ENCODE measurements around the gene PPM1K. TPM values are rescaled to one million over a fixed set of nuclear protein-coding genes. Genes with fewer than 3 reads are reported as not detected.

Gene PPM1K
- total and polyA plus RNA-seq, 2 donors (not counting 3 experiments of a cell fraction or from before 2014, with no cell fraction given) = 4.0 to 8.6 TPM

DNA sequence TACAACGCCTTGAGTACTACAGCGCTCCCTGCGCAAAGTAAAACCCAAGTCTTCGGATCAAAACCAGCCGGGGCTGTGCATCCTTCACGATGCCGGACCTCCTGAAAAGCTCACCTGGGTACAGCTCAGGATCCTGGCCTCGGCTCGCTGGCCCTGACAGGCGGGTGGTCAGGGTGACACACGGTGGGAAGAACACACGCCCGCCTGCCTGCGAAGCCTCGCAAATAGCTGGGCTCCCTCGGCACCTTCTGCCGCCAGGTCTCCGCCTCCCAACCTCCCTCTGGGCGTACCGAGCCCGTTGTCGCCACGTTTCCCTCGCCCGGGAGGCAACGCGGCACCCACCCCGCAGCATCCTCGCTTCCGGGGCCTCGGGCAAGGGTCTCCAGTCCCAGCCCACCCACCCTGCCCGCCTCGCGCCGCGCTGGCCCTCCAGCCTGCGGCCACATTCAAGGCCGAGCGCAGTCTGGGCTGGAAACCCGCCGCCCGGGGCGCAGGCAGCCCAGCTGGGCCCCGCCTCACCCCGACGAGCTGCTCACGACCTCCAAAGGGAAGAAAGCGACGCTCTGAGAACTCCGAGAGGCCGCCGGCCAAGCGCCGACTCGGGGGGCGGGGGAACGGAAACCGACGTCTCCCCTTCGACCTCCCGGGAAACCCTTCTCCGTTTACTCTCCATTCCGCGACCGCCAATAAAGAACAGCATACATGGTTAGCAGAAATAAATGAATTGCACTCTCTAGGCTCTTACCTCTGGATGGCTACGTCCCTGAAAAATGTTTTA, 511 bp downstream of the PPM1K start:
- peak overlapping the region; percentile 82 for H3K27ac ChIP-seq (ENCODE audit: insufficient read depth, low read depth, low read length)
- H3K79me2 ChIP-seq (ENCODE audit: control insufficient read depth, insufficient read depth, low read length) = no peaks in the 10 kb centered on the region
- BruUV-seq (replicated peaks) = no TSS peak
- dilution Hi-C loops (cut with MboI; ENCODE audit: extremely low pct_ligation_motif_present, low sequenced_read_pairs) = no loop called here
- intact Hi-C loops (cut with micrococcal nuclease) = loop anchor here (1.0 to 10.0 kb wide), 8 partner anchors 57 to 311 kb away; partner anchors contain the start of genes HERC3 and HERC6
- ChIA-PET POLR2A (interaction anchor here (1.3 kb wide), 1 partner anchor 65 kb away, joined by 3 read pairs; no protein-coding TSS in a partner anchor), CTCF (interaction anchor here (1.1 to 2.6 kb wide), 14 partner anchors 11 to 251 kb away, joined by 3 to 32 read pairs (median 8); partner anchors contain the start of genes HERC5 and HERC6)
- peak; percentile 40 for TF ChIP-seq POLR2A (IDR thresholded peaks at IDR 0.05; ENCODE audit: low read depth, low read length)
- TF ChIP-seq MYC (IDR thresholded peaks at IDR 0.05; ENCODE audit: low read depth, low read length) = no peak
- TF ChIP-seq FOS (IDR thresholded peaks at IDR 0.05; ENCODE audit: borderline replicate concordance, insufficient read depth, low read length) = peak; percentile 3
- no peak for TF ChIP-seq CTCF (IDR thresholded peaks at IDR 0.05; ENCODE audit: extremely low read depth in 1 of 2, insufficient read depth in 1 of 2, low read depth in 1 of 2, low read length in 2 of 2)
- no peaks in the 10 kb centered on the region for H3K27me3 ChIP-seq (ENCODE audit: control insufficient read depth in 2 of 2, insufficient read depth in 2 of 2, low read length in 2 of 2)
- peaks cover 13% of the 10 kb centered on the region for H3K4me1 ChIP-seq (ENCODE audit: control insufficient read depth, extremely low read depth, insufficient read depth, low read length)
- peak overlapping the region; percentile 71 to 88 (median 82) for H3K4me3 ChIP-seq (replicated peaks in 1 of 3; ENCODE audit: insufficient read depth in 1 of 3, low read depth in 1 of 3, low read length in 3 of 3)
- H3K36me3 ChIP-seq (ENCODE audit: control insufficient read depth in 2 of 2, extremely low read depth in 1 of 2, insufficient read depth in 2 of 2, low read length in 2 of 2) = no peaks in the 10 kb centered on the region
- H3K9me3 ChIP-seq (replicated peaks; ENCODE audit: control insufficient read depth, insufficient read depth, low read length) = no peaks in the 10 kb centered on the region
- FAIRE-seq (peak; percentile 31), DNase-seq (ENCODE audit: low read depth, low spot score) (peak; percentile 67)
- peak overlapping the region; percentile 67 for H2AFZ ChIP-seq (ENCODE audit: low read depth, low read length)
- H3K9ac ChIP-seq (replicated peaks; ENCODE audit: extremely low read depth, insufficient read depth, low read length) = peak overlapping the region; percentile 81
- no peaks in the 10 kb centered on the region for H3K9me1 ChIP-seq (replicated peaks; ENCODE audit: control insufficient read depth, extremely low read depth, insufficient read depth, low read length)
- H4K20me1 ChIP-seq (replicated peaks; ENCODE audit: control insufficient read depth, extremely low read depth, insufficient read depth, low read length) = no peaks in the 10 kb centered on the region
- peak overlapping the region; percentile 76 for H3K4me2 ChIP-seq (ENCODE audit: insufficient read depth, low read length)
